K562 (cell line): Measurements from ENCODE around the gene KIF12. TPM values are rescaled to one million over a fixed set of nuclear protein-coding genes. Genes with fewer than 3 reads are reported as not detected.

Experiments used
- ATAC-seq: fragments of 200-7000 bp; cut with Tn5 transposase; 3 replicates; pipeline ENCODE4 v1.9.1; 2020; ENCODE audit warnings: moderate library complexity
- BruUV-seq: library from RNA; stranded (reverse); fragments of 400-500 nt; replicated peaks from 2 replicates; lab custom pipeline; 2021; lab: Mats Ljungman, UMichigan
- CTCF ChIA-PET: fragments of 300-600 bp; formaldehyde crosslinking; extraction: SDS; loops from one replicate; lab custom pipeline; 2021; ENCODE audit warnings: low intra/inter-chr PET ratio; lab: Yijun Ruan, JAX
- POLR2A ChIA-PET: fragments of 300-600, 350-650 bp; sonication (Branson Sonifier 250); formaldehyde crosslinking; extraction: SDS; loops from one replicate; lab custom pipeline; 2021; ENCODE audit warnings: antibody characterized with exemption, inconsistent platforms; lab: Yijun Ruan, JAX
- DNase-seq, 4 experiments: peaks; one replicate each; pipeline versions ENCODE4 v3.0.0 to v3.0.0-alpha.2; 2011 to 2018; ENCODE audit warnings: low spot score in 3 of 4, mixed read lengths in 3 of 4; ENCODE audit errors: extremely low read depth in 1 of 4
- FAIRE-seq: peaks from 2 replicates; lab custom pipeline; 2011; peaks lifted over from hg19 to GRCh38; lab: Jason Lieb, UNC
- H2AFZ ChIP-seq: 2 replicates; pipeline ENCODE4 v1.6.0; 2011; ENCODE audit warnings: low read depth, low read length, control low read depth, inconsistent platforms
- H3K27ac ChIP-seq: fragments of 200-600 bp; 3 replicates; pipeline ENCODE4 v1.8.0; 2011; ENCODE audit warnings: low read depth, mild to moderate bottlenecking, control low read depth, inconsistent platforms, low read length, moderate library complexity, mixed read lengths; ENCODE audit errors: extremely low read depth
- H3K27me3 ChIP-seq, 2 experiments: fragments of 300-600 bp in 1 of 2; 2 replicates in 1 of 2; 3 replicates in 1 of 2; pipeline versions ENCODE4 v1.6.0 to v1.8.0; 2011; ENCODE audit warnings: inconsistent platforms in 2 of 2, low read length in 2 of 2, mild to moderate bottlenecking in 1 of 2, mixed read lengths in 1 of 2, moderate library complexity in 1 of 2; ENCODE audit not compliant: control insufficient read depth in 2 of 2, insufficient read depth in 2 of 2
- H3K36me3 ChIP-seq: fragments of 300-600 bp; 3 replicates; pipeline ENCODE4 v1.8.0; 2011; ENCODE audit warnings: mild to moderate bottlenecking, low read length, inconsistent platforms; ENCODE audit not compliant: control insufficient read depth, insufficient read depth
- H3K4me1 ChIP-seq, 2 experiments: fragments of 200-600 bp in 1 of 2; replicated peaks in 1 of 2; 2 replicates in 1 of 2; 3 replicates in 1 of 2; pipeline versions ENCODE4 v1.5.1 to v1.8.0; 2011; ENCODE audit warnings: inconsistent platforms in 2 of 2, low read length in 2 of 2, mild to moderate bottlenecking in 1 of 2, mixed read lengths in 1 of 2, moderate library complexity in 1 of 2; ENCODE audit not compliant: control insufficient read depth in 2 of 2, insufficient read depth in 2 of 2
- H3K4me2 ChIP-seq: 2 replicates; pipeline ENCODE4 v1.6.1; 2011; ENCODE audit warnings: low read length, control low read depth, inconsistent platforms, mixed read lengths; ENCODE audit not compliant: insufficient read depth
- H3K4me3 ChIP-seq: fragments of 200-600 bp; sonication (generic), shearing (Covaris generic); 2 replicates; pipeline ENCODE4 v1.5.1; 2016; ENCODE audit warnings: control low read depth, inconsistent platforms
- H3K79me2 ChIP-seq: fragments of 200-600 bp; 3 replicates; pipeline ENCODE4 v1.8.0; 2011; ENCODE audit warnings: low read length, inconsistent platforms; ENCODE audit not compliant: control insufficient read depth, insufficient read depth
- H3K9ac ChIP-seq, 2 experiments: 2 replicates each; pipeline versions ENCODE4 v1.6.0 to v1.6.1; 2011; ENCODE audit warnings: low read depth in 2 of 2, low read length in 2 of 2, control low read depth in 1 of 2, inconsistent platforms in 1 of 2, mild to moderate bottlenecking in 1 of 2, mixed read lengths in 1 of 2; ENCODE audit not compliant: insufficient read depth in 1 of 2
- H3K9me1 ChIP-seq: one replicate; pipeline ENCODE4 v1.6.0; 2011; ENCODE audit warnings: inconsistent platforms, mild to moderate bottlenecking, low read length, moderate library complexity; ENCODE audit not compliant: control insufficient read depth, insufficient read depth
- H3K9me3 ChIP-seq: replicated peaks from 2 replicates; pipeline ENCODE4 v1.5.1; 2011; ENCODE audit warnings: low read depth, low read length, inconsistent platforms; ENCODE audit not compliant: control insufficient read depth, insufficient read depth
- H4K20me1 ChIP-seq: replicated peaks from 2 replicates; pipeline ENCODE4 v1.6.1; 2011; ENCODE audit warnings: low read length, inconsistent platforms, mixed read lengths; ENCODE audit not compliant: control insufficient read depth, insufficient read depth
- CBFA2T2 ChIP-seq: fragments of 450-650 bp; conservative IDR thresholded peaks from 2 replicates; pipeline ENCODE4 v1.6.1; 2017; ENCODE audit warnings: mild to moderate bottlenecking
- CBFB ChIP-seq: sonication (generic); formaldehyde crosslinking; IDR thresholded peaks from 2 replicates; pipeline ENCODE4 v1.4.0; 2020; ENCODE audit warnings: mild to moderate bottlenecking, missing genetic modification reagents
- CREB5 ChIP-seq: fragments of 250-450 bp; sonication (Bioruptor Pico); IDR thresholded peaks from 2 replicates; pipeline ENCODE4 v1.5.0; 2020; ENCODE audit warnings: mild to moderate bottlenecking
- DNMT1 ChIP-seq: fragments of 450-650 bp; IDR thresholded peaks from 2 replicates; pipeline ENCODE4 v1.6.1; 2016; ENCODE audit warnings: antibody characterized with exemption, mild to moderate bottlenecking
- ETS2 ChIP-seq: IDR thresholded peaks from 2 replicates; pipeline ENCODE4 v1.6.1; 2016; ENCODE audit warnings: borderline replicate concordance, missing genetic modification characterization, mild to moderate bottlenecking, moderate library complexity, missing compliant biosample characterization; ENCODE audit not compliant: poor library complexity, severe bottlenecking
- FOXA1 ChIP-seq: fragments of 450-650 bp; IDR thresholded peaks from 2 replicates; pipeline ENCODE4 v1.6.1; 2016; ENCODE audit warnings: mild to moderate bottlenecking, borderline replicate concordance
- HDAC2 ChIP-seq: fragments of 450-650 bp; IDR thresholded peaks from 2 replicates; pipeline ENCODE4 v1.6.1; 2016; ENCODE audit warnings: mild to moderate bottlenecking
- NFATC3 ChIP-seq: fragments of 450-650 bp; IDR thresholded peaks from 2 replicates; pipeline ENCODE4 v1.6.1; 2017; ENCODE audit warnings: mild to moderate bottlenecking
- NRF1 ChIP-seq, 2 experiments: fragments of 450-650 bp; IDR thresholded peaks in 1 of 2; conservative IDR thresholded peaks in 1 of 2; 2 replicates each; pipeline ENCODE4 v1.6.1; 2014; ENCODE audit warnings: mild to moderate bottlenecking in 2 of 2
- RAD51 ChIP-seq: fragments of 450-650 bp; IDR thresholded peaks from 2 replicates; pipeline ENCODE4 v1.7.1; 2016; ENCODE audit warnings: low read depth, mild to moderate bottlenecking, borderline replicate concordance
- STAG1 ChIP-seq: sonication (generic); formaldehyde crosslinking; IDR thresholded peaks from 2 replicates; pipeline ENCODE4 v1.5.0; 2020; ENCODE audit warnings: missing genetic modification reagents, borderline replicate concordance
- WHSC1 ChIP-seq: IDR thresholded peaks from one replicate; pipeline ENCODE4 v1.6.1; 2012; ENCODE audit warnings: low read length, control low read depth, inconsistent platforms
- ZBTB1 ChIP-seq: sonication (generic); formaldehyde crosslinking; IDR thresholded peaks from 2 replicates; pipeline ENCODE4 v1.8.1; 2023; ENCODE audit warnings: missing genetic modification reagents, low read depth, mild to moderate bottlenecking, borderline replicate concordance
- ZNF12 ChIP-seq: sonication (generic); formaldehyde crosslinking; IDR thresholded peaks from 2 replicates; pipeline ENCODE4 v1.4.0; 2020; ENCODE audit warnings: mild to moderate bottlenecking, missing genetic modification reagents
- WGBS: fragments of 100-300 bp; shearing (Covaris generic); methylation state at CpG from one replicate; pipeline ENCODE4 v1.1.6; 2016; ENCODE audit warnings: low coverage, mixed read lengths; ENCODE audit not compliant: insufficient coverage; ENCODE audit errors: missing lambda C conversion rate; 5-methylcytosine and 5-hydroxymethylcytosine counted together
- in situ Hi-C: fragments of 300-500 bp; cut with MboI; formaldehyde crosslinking; loops from 4 replicates; pipeline ENCODE4 v1.15.0; 2018; ENCODE audit warnings: inconsistent platforms, mixed read lengths
- intact Hi-C: fragments of 100-400 bp; cut with micrococcal nuclease; formaldehyde crosslinking; loops from 2 replicates; pipeline ENCODE4 v1.14.2; 2022
- polyA plus RNA-seq, 8 experiments: library from polyadenylated mRNA; depleted of rRNA in 4 of 8; stranded (reverse) in 5 of 8; unstranded in 3 of 8; fragments of >200 nt; fragmentation: Nextera tagmentation in 2 of 8; fragmentation: Illumina TruSeq in 1 of 8; extraction: Ambion mirVana in 2 of 8; extraction: Trizol in 1 of 8; gene quantifications; 2 replicates each; pipeline versions ENCODE4 v1.2.1 to v1.2.3, GENCODE V29; 2011 to 2014; ENCODE audit warnings: inconsistent platforms in 1 of 8, missing spikeins in 1 of 8
- total RNA-seq, 7 experiments: library from RNA; depleted of rRNA in 6 of 7; stranded (reverse); fragments of >200 nt in 6 of 7; fragmentation: Illumina TruSeq in 2 of 7; extraction: Trizol in 2 of 7; gene quantifications; 2 replicates each; pipeline versions ENCODE4 v1.2.1 to v1.2.3, GENCODE V29; 2011 to 2021; ENCODE audit warnings: low replicate concordance in 1 of 7

The KIF12 gene
- total and polyA plus RNA-seq, 9 of the 15 experiments (the other 6 are each of a cell fraction or from before 2014, with no cell fraction given) = not detected

- Histone ChIP-seq H3K9me3 (no peaks in the 10 kb centered on the region), H4K20me1 (no peaks in the 10 kb centered on the region), H3K9me1 (no peaks in the 10 kb centered on the region), H3K27me3 (peaks cover 4 to 43% of the 10 kb centered on the region in 2 experiments; a peak in 3 of 5 replicates), H3K27ac (no peak overlapping the region), H3K4me1 (no peaks in the 10 kb centered on the region), H3K9ac (no peak overlapping the region), H3K79me2 (no peaks in the 10 kb centered on the region), H3K4me3 (no peak overlapping the region), H2AFZ (no peak overlapping the region), H3K4me2 (no peak overlapping the region), H3K36me3 (no peaks in the 10 kb centered on the region)
- no peak for FAIRE-seq
- ChIA-PET CTCF (no interaction called here), POLR2A (interaction anchor here (0.6 to 1.6 kb wide), 3 partner anchors 11 to 209 kb away, joined by 3 to 4 read pairs (median 3); partner anchors contain the start of gene AMBP)
- in situ Hi-C loops = loop anchor here (10.0 kb wide), 1 partner anchor 196 kb away; no protein-coding TSS in a partner anchor
- BruUV-seq = no TSS peak
- 2% methylated on average over 7 of the region's 7 CpGs for WGBS
- TF ChIP-seq NFATC3 = no peak
- TF ChIP-seq ETS2 (tag) = no peak
- TF ChIP-seq WHSC1 = no peak
- TF ChIP-seq CBFA2T2 = no peak
- no peak for TF ChIP-seq FOXA1
- intact Hi-C loops = no loop called here
- DNase-seq = no peak
- ATAC-seq = no peak
Observed at GRCh38 chr9:114088571-114089170, 10.4 kb downstream of the KIF12 start.

GRCh38 chr9:114087721-114088120 is 11.4 kb downstream of the KIF12 start:
- CTCF ChIA-PET = no interaction called here
- Histone ChIP-seq H3K27ac (no peak overlapping the region), H3K79me2 (no peaks in the 10 kb centered on the region), H3K9me3 (no peaks in the 10 kb centered on the region), H3K9me1 (no peaks in the 10 kb centered on the region), H3K9ac (no peak overlapping the region), H3K4me3 (no peak overlapping the region), H4K20me1 (no peaks in the 10 kb centered on the region), H3K4me1 (no peaks in the 10 kb centered on the region), H3K36me3 (no peaks in the 10 kb centered on the region), H2AFZ (no peak overlapping the region), H3K4me2 (no peak overlapping the region), H3K27me3 (peaks cover 4 to 45% of the 10 kb centered on the region in 2 experiments; a peak in 3 of 5 replicates)
- WGBS = 2% methylated on average over 6 of the region's 7 CpGs
- intact Hi-C loops (no loop called here), in situ Hi-C loops (loop anchor here (10.0 kb wide), 1 partner anchor 197 kb away; no protein-coding TSS in a partner anchor)
- BruUV-seq = no TSS peak
- DNase-seq = no peak
- FAIRE-seq = no peak
- ATAC-seq = no peak
- no peak for TF ChIP-seq DNMT1
- TF ChIP-seq ZBTB1 (CRISPR knock-in tag) = no peak
- no peak for TF ChIP-seq RAD51
- TF ChIP-seq HDAC2 = no peak
- TF ChIP-seq STAG1 = no peak
- no peak for TF ChIP-seq CREB5 (CRISPR knock-in tag)
- no peak for TF ChIP-seq CBFB (CRISPR knock-in tag)
- no peak for TF ChIP-seq ZNF12 (CRISPR knock-in tag)
- TF ChIP-seq NRF1 (conservative IDR thresholded peaks at IDR 0.05 in 1 of 2, IDR thresholded peaks at IDR 0.05 in 1 of 2) = no peak
- POLR2A ChIA-PET = interaction anchor here (0.6 to 1.6 kb wide), 2 partner anchors 10 to 210 kb away, joined by 3 to 4 read pairs; partner anchors contain the start of gene AMBP
